Measurements from ENCODE around the gene FYN. TPM values are rescaled to one million over a fixed set of nuclear protein-coding genes. Genes with fewer than 3 reads are reported as not detected.

Gene FYN
- total and polyA plus RNA-seq, 2 of the 4 experiments (the other 2 are of a cell fraction): 30.8 to 36.4 TPM

DNA sequence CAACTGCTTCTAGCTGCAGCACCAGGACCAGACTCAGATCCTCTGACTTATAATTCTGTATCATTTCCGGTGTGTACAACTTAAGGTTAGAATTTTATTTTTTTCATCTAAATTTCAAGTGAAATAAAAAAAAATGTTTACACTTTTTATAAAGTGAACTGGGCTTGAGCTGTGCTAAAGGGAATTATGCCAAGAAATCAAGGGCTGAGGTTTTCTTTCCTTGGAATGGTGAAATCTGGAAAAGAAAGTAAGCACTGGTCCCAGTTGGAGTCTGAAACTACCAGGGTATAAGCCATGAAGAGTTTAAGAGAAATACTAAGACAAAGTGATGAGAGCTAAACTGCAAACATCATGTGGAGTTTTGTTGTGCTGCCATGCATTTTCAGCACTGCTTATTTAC is 21.7 kb upstream of the FYN start:
- Histone ChIP-seq H3K23ac (ENCODE audit: low read depth, low read length) (no peak overlapping the region), H4K5ac (ENCODE audit: low read depth, low read length) (no peak overlapping the region), H3K18ac (ENCODE audit: low read depth, low read length) (no peak overlapping the region), H4K20me1 (ENCODE audit: insufficient read depth, low read length) (no peaks in the 10 kb centered on the region), H3K9ac (ENCODE audit: low read depth, low read length) (no peak overlapping the region), H2AK9ac (replicated peaks; ENCODE audit: low read depth, low read length, poor library complexity) (no peak overlapping the region), H2BK120ac (ENCODE audit: low read depth, low read length) (peak overlapping the region; percentile 69), H2AFZ (replicated peaks; ENCODE audit: low read length, poor library complexity) (no peak overlapping the region), H3K9me3 (ENCODE audit: control insufficient read depth, insufficient read depth, low read length) (no peaks in the 10 kb centered on the region), H3K14ac (replicated peaks; ENCODE audit: low read depth, low read length) (0 out of 2 replicates have a peak overlapping the region, but pooled peaks have one; percentile 51), H3K27ac (ENCODE audit: insufficient read depth, low read length) (no peak overlapping the region), H3K4ac (ENCODE audit: low read depth, low read length) (peak overlapping the region; percentile 30; the same call in 1 of the 2 replicates), H4K91ac (ENCODE audit: insufficient read depth, low read depth, low read length) (no peak overlapping the region), H3K36me3 (ENCODE audit: control insufficient read depth, insufficient read depth, low read length) (no peaks in the 10 kb centered on the region), H2BK20ac (ENCODE audit: low read depth, low read length) (peak overlapping the region; percentile 46; the same call in 1 of the 2 replicates), H3K56ac (ENCODE audit: extremely low read depth, insufficient read depth, low read length) (no peak overlapping the region), H2BK15ac (ENCODE audit: low read depth, low read length) (0 out of 3 replicates have a peak overlapping the region, but pooled peaks have one; percentile 6), H3K79me1 (ENCODE audit: low read depth in 1 of 2, low read length in 2 of 2) (no peaks in the 10 kb centered on the region), H3K9me1 (ENCODE audit: insufficient read depth, low read length) (0 out of 2 replicates have a peak, but pooled peaks cover 2% of the 10 kb centered on the region), H3K4me3 (ENCODE audit: insufficient read depth, low read depth, low read length) (no peak overlapping the region), H3K27me3 (ENCODE audit: control insufficient read depth, insufficient read depth, low read length) (no peaks in the 10 kb centered on the region; the same call in none of the 2 replicates), H3K4me2 (ENCODE audit: low read depth, low read length) (no peak overlapping the region), H3K4me1 (ENCODE audit: control insufficient read depth, insufficient read depth, low read length) (peaks cover 7% of the 10 kb centered on the region; the same call in 1 of the 2 replicates), H2BK5ac (ENCODE audit: low read depth, low read length, poor library complexity, severe bottlenecking) (no peak overlapping the region), H4K8ac (ENCODE audit: low read depth in 2 of 2, low read length in 2 of 2) (no peak overlapping the region; a peak in 1 of 4 replicates), H2AK5ac (ENCODE audit: low read depth, low read length) (peak overlapping the region; percentile 63; the same call in 1 of the 2 replicates)
- dilution Hi-C loops (cut with HindIII; ENCODE audit: low sequenced_read_pairs, unreplicated experiment): no loop called here
- TF ChIP-seq MXI1 (IDR thresholded peaks at IDR 0.05; ENCODE audit: borderline replicate concordance, low read depth, low read length) (no peak), POLR2A (IDR thresholded peaks at IDR 0.05; ENCODE audit: low read depth, low read length) (no peak), NFE2L2 (IDR thresholded peaks at IDR 0.05; ENCODE audit: low read depth, low read length) (no peak), USF2 (IDR thresholded peaks at IDR 0.05; ENCODE audit: low read depth, low read length) (no peak), MAZ (IDR thresholded peaks at IDR 0.05; ENCODE audit: borderline replicate concordance, low read depth, low read length) (no peak), FOS (IDR thresholded peaks at IDR 0.05; ENCODE audit: low read depth, low read length) (no peak), RAD21 (IDR thresholded peaks at IDR 0.05; ENCODE audit: low read length) (no peak)
- TF ChIP-seq, protein P1, sequence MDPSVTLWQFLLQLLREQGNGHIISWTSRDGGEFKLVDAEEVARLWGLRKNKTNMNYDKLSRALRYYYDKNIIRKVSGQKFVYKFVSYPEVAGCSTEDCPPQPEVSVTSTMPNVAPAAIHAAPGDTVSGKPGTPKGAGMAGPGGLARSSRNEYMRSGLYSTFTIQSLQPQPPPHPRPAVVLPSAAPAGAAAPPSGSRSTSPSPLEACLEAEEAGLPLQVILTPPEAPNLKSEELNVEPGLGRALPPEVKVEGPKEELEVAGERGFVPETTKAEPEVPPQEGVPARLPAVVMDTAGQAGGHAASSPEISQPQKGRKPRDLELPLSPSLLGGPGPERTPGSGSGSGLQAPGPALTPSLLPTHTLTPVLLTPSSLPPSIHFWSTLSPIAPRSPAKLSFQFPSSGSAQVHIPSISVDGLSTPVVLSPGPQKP (IDR thresholded peaks at IDR 0.05; ENCODE audit: borderline replicate concordance, low read depth, low read length): no peak
- in situ Hi-C loops (cut with MboI; ENCODE audit: low sequenced_read_pairs): no loop called here
- intact Hi-C loops (cut with micrococcal nuclease): no loop called here
- DNase-seq (peak; percentile 40), ATAC-seq (ENCODE audit: low read depth) (no peak; the same call in 1 of the 2 replicates)
- ChIA-PET CTCF (no interaction called here), POLR2A (ENCODE audit: unreplicated experiment) (interaction anchor here (0.6 kb wide), 1 partner anchor 41 kb away, joined by 8 read pairs; no protein-coding TSS in a partner anchor)
- no CpG with 5 or more reads among the region's 1 CpG for WGBS, 2 experiments (ENCODE audit: extremely low coverage in 2 of 2, insufficient read length in 1 of 2)
- no TSS peak for BruUV-seq (replicated peaks)

All from IMR-90 (cell line).